Mucosa of descending colon (tissue), 3 donors: ENCODE data around the gene LRRC4. TPM values are rescaled to one million over a fixed set of nuclear protein-coding genes. Genes with fewer than 3 reads are reported as not detected.

Experiments
- total RNA-seq, 3 donors: library from RNA; stranded (reverse); fragmentation: NEBNext Ultra II Directional in 2 of 3; extraction: Animal tissue kit (Norgen Biotek cat#: 25700) in 2 of 3; gene quantifications; one replicate each; pipeline versions ENCODE4 v1.2.1 to v1.2.4, GENCODE V29; 2021 to 2023
- donor health status: DM: no; HTN: no; CAD: no; lungs with moderate emphysema.
- donor health status: DM: no; HTN: no; CAD: no.
- donor health status: DM: no; HTN: yes; CAD: no.

LRRC4 gene
- total RNA-seq, 3 donors from 2014 or later, result 0.26 to 7.6 (median 1.1) TPM

Other genes starting within 250 kb of the LRRC4 start
- gene LEP, start 209.8 kb upstream of the LRRC4 start, total RNA-seq, result under 1 TPM in 2 of 3 donors, not detected in 1; 0.09 to 0.22 TPM